Activated CD4-positive, CD25-positive, alpha-beta regulatory T cell treated with anti-CD3 and anti-CD28 coated beads, Interleukin-2, amount 50 U/mL, for 72 hours (primary cell): Measurements from ENCODE around the gene SPOUT1.

ENCODE experiments used
- DNase-seq: peaks from one replicate; pipeline ENCODE4 v3.0.0; 2021

Gene SPOUT1

DNA sequence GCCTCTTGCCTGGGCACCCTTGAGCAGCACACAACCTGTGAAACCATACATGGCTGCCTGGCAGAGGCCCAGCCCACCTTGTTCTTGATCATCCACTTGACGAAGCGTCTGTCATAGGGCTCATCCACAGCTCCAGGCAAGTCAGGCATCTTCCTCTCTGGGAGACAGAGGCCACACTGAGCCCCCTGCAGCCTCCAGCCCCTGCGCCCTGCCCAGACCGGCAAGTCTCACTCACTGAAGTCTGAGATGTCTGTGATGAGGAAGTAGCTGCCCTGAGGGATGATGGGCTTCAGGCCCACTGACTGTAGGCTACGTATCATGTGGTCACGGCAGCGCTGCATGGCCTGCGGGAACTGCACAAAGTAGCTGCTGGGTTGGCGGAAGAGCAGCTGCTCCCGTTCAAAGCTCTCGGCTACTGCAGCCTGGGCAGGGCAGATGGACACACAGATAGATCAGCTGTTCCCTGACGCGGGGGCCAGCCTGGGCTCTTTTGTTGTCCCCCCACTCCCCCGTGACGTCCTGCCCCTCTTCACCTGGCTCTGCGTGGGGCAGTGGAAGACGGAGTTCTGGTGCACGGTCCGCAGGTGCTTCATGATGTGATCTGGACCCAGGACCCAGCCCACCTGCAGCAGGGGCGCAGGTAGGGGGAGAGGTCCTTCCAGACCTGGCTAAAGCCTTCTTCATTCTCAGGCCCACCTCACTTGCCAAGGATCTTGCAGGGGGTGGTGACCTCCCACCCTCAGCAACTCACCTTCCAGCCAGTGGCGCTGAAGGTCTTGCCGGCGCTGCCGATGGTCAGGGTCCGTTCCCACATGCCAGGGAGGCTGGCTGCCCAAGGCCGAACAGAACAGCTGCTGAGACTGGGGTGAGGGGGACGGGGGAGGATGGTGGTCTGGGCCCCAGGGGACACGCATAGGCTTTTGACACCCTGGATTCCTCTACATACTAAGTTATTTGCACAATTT lies 5.9 kb upstream of the SPOUT1 start:
- no peak for DNase-seq

DNA sequence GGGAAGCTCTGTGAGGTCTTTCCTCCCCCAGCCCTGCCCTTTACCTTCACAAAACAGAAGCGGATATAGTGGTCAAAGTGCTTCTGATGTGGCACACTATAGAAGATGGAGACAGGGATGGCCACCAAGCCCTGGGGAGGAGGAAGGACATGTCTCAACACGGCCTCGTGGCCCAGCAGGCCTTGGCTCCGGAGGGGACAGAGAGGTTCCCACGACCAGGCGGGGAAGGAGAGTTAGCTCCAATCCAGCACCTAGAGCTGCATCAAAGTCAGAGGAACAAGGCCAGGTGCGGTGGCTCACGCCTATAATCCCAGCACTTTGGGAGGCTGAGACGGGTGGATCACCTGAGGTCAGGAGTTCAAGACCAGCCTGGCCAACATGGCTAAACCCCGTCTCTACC lies 4.1 kb upstream of the SPOUT1 start:
- DNase-seq = no peak

DNA sequence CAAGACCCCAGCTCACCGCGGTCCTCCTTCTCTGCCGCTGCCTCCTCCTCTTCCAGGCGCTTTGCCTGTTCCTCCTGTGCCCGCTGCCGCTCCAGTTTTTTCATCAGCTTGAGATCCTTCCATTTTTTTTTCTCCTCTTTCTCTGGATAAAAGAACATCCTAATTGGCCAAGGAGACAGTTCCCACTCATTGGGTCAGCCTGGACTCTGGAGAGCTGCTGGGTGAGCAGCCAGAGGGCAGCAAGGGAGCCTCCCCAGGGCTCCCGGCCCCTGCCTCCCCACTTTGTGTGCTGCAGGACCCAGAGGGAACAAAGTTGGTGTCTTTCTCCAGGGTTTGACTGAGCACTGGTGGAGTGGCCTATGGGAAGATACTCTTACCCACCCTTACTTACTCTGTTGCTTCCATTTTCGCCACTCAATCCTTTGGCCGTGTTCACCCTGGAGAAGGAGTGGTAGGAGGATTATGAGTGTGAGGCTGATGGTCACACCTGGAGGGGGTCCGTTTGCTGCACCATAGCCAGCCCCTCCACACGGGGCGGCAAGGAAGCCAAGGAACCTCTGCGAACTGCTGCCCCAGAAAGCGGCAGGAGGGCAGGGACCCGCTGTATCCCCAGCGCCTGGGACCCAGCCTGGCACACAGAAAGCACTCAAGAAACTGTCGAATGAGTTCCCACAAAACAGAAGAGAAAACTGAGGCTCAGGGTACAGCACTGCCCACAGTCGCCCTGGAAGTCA lies 708 bp downstream of the SPOUT1 start:
- DNase-seq = no peak

DNA sequence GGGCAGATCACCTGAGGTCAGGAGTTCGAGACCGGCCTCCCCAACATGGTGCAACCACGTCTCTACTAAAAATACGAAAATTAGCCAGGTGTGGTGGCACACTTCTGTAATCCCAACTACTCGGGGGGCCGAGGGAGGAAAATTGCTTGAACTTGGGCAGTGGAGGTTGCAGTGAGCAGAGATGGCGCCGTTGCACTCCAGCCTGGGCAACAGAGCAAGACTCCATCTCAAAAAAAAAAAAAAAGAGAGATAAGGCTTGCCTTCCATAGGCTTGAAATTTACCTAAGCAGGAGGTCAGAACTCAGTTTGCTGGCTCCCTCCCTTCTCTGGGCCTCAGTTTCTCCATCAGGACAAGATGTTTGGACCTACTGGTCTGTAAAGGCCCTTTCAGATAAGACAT lies 1.3 kb downstream of the SPOUT1 start:
- no peak for DNase-seq

DNA sequence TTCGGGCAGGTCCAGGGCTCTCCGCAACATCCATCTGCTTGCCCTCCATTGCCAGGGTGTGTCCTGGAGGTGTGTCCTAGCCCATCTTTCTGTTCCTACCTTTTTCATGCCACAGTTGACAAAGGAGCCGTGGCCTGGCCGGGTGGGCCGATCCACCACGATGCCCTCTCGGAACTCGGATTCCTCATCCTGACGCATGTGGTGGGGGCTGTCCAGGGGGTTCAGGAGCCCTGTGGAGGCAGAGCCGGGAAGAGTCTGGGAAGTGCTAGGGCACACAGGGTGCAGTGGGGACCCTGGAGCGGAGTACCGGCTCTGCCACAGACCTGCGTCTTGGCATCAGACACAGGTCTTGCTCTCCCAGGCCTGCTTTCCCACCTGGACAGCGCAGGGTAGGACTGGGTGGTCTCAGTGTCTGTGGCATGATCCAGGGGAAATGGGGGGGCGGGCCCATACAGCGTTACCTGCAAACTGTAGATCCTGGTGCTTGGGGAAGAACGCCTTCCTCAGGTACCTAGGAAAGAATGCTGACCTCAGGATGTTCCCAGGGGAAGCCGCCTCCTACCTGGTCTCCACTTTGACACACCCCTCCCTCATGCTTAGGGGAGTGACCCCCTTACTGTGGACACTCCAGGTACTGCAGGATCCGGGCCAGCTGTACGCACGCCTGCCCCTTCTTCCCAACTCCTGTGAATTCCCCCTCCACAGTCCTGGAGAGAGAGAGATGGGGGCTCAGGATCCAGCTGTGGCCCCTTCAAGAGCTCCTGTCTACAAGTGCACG lies 3.5 kb downstream of the SPOUT1 start:
- no peak for DNase-seq

DNA sequence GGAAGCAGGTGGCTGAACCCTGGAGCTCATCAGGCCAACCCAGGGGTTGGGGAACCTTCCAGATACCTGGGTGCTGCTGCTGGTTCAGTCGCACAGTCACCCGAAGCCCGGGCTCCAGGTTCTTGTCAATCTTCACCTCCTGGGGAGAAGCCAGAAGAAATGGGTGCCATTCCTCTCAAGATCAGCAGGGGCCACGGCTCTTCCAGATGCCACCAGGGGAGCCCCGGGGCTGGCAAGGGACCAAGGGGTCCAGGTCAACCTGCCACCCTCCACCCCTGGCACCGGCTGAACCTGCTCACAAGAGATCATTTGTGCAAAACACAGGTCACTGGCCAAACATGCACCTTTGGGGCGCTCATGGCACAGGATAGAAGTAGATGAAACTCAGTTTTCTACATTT lies 4.7 kb downstream of the SPOUT1 start:
- no peak for DNase-seq

DNA sequence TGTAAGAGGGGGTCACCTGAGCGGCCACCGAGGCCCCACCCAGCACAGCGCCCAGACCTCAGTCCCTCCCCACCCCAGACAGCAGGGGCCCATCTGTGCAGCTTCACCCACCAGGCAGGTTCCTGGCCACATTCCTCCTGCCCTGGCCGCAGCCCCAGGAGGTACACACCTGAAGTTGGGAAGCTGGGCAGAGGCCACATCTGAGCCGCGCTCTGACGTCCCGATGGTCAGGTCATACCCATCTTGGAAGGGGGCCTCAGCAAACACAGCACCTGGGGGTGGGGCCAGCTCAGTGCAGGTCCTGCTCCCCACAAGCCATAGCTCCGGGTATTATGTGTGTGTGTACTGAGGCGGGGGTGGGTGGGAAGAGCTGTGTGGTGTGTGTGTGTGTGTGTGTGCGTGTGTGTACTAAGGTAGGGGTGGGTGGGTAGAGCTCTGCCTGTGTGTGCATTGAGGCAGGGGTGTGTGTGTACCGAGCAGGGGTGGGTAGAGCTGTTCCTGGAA lies 5.6 kb downstream of the SPOUT1 start:
- no peak for DNase-seq

DNA sequence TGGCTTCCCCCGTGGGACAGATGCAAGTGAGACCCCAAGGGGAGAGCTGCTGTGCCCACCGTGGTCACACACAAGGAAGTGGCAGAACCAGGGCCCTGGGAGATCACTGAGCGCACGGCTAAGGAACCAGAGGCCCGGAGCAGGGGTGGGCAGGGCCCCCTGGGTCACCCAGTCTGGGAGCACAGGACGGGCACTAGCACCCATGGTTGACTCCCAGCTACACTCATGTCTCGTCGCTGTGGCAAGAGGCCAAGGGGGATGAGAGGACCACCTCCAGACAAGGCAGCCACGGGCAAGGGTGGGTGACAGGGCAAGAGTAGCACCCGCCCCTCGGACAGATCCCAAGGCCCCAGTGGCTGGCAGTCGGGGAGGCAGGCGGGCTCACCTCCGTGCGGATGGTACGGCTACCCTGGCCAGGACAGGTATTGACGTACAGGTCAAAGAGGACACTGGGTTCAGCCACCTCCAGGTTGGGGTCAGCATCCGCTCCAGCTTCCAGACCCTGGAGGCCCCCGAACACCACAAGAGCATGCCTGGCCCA lies 6.2 kb downstream of the SPOUT1 start:
- DNase-seq = no peak

DNA sequence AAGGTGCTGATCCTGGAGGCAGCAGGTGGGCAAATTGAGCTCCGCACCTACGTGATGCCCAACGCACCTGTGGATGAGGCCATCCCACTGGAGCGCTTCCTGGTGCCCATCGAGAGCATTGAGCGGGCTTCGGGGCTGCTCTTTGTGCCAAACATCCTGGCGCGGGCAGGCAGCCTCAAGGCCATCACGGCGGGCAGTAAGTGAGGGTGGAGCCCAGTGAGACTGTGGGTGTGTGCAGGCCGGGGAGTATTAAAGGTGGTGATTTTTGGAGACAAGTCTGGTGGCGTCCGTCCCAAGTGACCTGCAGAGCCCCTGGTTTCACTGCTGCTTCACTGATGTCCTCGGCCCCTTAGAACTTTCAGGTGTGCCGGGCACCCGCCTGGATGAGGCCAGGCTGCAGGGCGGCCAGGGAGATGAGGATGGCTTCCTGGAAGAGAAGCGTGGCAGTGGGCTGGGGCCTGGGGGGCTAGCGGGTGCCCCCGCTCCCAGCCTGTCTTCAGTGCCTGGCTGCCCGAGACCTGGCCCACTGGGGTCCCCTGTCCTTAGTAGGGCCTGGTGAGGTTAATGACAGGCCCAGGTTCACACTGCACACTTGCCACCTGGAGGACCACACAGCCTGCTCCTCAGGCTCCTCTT lies 7.1 kb downstream of the SPOUT1 start:
- DNase-seq = no peak

DNA sequence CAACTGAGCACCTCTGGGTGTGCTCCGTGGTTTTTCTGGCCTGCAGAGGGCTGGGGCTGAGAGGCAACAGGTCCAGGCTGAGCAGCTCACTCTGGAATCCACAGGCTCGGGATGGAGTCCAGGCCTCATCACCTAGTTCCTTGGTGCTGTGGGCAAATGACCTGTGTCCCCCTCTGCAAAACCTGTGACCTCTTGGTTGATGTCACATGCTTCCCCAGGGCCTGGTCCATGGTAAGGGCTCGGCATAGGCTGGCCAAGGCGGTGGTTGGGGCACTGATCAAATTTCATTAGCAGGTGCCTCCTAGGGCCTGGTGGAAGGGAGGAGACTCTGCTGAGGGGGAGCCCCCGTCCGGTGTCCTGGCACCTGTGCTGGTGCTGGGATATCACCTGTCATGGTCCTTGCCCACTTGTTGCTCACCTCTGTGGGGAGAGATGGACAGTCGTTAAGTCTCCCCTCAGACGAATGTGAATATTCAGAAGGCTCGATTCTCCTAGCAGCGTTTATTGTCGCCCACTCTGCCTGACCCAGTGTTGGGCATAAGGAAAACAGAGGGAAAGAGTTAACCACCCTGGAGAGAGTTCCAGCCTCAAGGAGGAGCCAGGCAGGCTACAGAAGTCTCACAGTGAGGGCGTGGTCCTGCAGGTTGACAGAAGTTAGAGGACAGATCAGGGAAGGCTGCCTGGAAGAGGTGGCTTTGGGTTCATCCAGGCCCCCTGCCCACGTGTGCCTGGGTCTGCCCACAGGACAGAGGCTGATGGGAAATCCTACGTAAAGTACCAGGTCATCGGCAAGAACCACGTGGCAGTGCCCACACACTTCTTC lies 7.8 kb downstream of the SPOUT1 start:
- DNase-seq = no peak

DNA sequence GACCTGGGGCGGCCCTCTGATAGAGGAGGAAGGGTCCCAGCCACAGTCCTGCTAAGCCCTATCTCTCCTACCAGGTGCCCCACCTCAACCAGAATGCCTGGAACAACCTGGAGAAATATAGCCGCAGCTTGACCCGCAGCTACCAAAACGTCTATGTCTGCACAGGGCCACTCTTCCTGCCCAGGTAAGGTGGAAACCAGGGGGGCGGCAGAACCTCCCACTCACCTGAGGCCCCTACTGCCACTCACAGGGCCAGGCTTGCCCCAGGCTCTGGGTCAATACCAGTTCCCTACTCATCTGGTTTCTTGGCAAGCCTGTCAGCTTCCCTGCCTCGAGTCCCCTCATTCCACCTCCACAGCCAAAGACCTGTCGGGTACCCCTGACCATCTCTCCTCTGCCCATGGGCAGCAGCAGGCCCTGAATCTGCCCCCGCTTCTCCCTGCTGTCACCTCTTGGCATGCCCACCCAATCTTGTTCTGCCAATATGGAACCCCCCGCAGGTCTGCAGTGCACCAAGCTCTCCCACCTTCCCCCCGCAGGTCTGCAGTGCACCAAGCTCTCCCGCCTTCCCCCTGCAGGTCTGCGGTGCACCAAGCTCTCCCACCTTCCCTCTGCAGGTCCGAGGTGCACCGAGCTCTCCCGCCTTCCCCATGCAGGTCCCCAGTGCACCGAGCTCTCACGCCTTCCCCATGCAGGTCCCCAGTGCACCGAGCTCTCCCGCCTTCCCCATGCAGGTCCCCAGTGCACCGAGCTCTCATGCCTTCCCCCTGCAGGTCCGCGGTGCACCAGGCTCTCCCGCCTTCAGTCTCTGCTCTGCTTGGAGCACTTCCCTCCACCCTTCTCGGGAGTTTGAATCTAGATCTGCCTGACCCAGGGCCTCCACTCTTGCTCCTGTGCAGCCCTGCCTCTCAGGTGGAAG lies 8.7 kb downstream of the SPOUT1 start:
- DNase-seq = no peak

DNA sequence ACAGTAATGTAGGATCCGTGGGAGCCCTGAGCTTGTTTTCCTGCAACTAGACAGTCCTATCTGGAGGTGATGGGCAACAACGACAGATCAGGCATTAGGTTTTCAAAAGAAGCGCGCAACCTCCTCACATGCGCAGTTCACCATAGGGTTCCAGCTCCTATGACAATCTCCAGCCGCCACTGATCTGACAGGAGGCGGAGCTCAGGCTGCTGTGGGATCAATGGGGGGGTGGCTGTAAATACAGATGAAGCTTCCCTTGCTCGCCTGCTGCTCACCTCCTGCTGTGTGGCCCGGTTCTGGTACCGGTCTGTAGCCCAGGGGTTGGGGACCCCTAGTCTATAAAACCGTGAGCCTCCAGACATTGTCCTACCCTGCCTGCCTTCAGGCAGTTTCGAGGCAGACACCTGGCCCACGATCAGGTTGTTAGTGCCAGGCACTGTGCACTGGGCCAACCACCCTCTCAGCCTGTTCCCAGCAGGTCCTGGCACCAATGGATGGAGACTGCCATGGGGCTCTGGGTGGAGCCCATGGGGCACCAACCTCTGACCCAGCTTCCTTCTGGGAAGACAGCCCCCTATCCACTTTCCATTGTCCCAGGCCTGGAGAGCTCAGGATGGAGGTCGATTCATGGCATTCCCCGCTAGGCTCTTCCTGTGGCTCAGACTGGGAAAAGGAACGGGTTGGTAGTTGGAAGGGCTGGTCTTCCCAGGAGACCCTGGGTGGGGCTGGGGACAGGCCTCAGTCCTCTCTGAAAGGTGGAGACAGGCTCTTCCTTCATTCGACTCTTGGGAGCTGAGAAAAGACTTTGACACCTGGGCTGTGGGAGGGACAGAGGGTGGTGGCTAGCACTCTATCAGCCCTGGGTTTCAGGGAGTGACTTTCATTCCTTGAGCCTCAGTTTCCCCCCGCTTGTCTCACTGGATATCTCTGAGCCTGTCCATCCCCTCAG lies 9.6 kb downstream of the SPOUT1 start:
- no peak for DNase-seq

DNA sequence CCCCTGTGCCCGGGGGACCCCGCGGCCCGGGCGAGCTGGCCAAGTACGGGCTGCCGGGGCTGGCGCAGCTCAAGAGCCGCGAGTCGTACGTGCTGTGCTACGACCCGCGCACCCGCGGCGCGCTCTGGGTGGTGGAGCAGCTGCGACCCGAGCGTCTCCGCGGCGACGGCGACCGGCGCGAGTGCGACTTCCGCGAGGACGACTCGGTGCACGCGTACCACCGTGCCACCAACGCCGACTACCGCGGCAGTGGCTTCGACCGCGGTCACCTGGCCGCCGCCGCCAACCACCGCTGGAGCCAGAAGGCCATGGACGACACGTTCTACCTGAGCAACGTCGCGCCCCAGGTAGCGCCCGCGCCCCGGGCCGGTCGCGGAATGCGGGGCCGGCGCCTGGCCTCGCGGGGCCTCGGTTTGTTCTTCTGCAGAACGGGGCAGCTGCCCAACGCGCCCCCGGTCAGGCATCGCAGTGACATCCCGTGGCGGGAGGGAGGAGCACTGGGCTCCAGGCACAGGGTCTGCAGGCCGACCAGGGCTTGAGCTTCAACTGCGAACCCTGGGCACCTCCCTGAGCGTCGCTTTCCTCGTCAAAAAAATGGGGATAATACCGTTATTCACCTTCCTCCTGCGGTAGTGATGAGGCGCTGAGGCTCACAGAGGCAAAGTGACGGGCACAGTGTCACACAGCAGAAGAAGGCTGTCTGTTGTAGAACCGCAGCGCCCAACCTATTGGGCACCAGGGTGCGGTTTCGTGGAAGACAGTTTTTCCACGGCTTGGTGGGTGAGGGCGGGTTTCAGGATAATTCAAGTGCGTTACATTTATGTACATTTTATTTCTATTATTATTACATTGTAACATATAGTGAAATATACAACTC lies 10.5 kb downstream of the SPOUT1 start:
- DNase-seq = peak; percentile 64

DNA sequence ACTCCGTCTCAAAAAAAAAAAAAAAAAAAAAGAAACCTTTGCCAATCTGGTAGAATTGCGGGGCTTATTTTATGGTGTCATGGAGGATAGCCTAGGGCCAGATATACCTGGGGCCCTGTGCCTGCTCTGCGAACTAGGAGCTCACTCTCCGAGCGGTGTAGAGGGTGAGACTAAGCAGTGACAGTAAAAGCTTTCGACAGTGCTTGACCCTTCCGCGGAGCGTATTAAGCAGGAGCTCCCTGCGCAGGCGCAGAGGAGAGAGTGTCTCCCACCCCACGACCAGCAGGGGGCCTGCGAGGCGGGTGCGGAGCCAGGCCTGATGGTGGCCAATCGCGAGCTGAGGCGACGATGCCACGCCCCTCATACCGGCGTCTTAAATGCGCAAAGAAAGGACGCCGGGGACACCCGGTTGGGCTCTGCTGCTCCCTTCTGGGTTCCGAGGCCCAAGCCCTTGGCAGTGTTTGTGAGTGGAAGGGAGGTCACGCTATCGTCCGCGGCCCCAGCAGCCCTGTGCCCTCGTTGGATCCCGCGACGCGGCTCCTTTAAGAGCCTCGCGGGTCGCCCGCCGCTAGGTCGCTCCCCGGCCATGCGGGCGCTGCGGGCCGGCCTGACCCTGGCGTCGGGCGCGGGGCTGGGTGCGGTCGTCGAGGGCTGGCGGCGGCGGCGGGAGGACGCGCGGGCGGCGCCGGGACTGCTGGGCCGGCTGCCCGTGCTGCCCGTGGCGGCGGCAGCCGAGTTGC lies 11.3 kb downstream of the SPOUT1 start, which contains the start of gene ENDOG:
Gene ENDOG, plus strand, starts transcription at position 402 of the 740 bp plus-strand sequence. Its CDS starts 185 bp downstream, at position 587.
- peak; percentile 99 for DNase-seq

DNA sequence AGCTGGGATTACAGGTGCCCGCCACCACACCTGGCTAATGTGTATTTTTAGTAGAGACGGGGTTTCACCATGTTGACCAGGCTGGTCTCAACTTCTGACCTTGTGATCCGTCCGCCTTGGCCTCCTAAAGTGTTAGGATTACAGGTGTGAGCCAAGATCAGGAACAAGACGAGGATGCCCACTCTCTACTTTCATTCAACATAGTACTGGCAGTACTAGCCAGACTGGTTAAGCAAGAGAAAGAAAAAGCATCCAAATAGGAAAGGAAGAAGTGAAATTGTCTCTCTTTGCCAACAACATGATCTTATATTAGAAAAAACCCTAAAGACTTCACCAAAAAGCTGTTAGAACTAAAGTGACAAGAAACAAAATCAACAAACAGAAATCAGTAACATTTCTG lies 18.7 kb downstream of the SPOUT1 start:
- DNase-seq = no peak

DNA sequence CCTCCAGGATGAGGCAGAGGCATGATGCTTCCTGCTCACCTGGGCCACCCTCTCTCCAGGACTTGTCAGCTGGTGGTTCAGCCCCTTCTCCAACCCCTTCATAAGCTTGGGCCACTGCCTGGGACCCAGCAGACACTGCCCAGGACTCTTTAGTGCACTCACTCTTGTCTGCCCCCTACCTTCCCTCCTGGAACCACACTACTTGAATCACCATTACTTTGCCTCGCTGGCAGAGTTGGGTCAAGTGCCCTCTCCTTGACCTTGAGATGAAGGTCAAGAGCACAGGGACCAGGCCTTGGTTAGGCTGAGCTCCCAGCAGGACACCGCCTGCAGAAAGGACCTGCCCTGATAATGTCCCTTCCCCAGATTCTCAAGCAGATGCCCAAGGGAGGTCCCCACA lies 19.8 kb downstream of the SPOUT1 start:
- DNase-seq = no peak

DNA sequence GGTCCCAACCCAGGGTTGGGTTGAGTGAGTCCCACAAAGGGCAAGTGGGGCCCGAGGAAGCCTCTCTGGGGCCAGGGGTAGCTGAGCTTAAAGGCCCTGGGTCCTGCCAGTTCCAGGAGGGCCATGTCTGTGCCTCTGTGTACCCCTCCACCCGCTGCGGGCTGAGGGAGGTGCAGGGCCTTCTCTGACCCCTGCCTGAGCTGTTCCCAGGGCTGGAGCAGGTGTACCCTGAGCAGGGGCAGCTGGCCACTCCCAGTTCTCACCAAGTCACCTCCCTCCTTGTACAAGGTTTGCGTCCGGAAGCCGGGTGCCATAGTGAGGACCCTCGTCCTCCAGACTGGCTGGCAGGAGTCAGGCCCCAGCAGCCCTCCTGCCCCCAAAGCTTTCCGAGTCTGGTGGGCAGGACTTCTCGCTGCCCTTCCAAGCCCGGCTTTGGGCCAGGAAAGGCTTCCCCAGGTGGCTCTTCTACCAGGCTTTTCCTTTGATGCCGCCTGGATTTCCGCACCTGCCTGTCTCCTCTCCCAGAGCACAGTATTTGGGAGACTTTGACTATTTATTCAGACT lies 20.5 kb downstream of the SPOUT1 start:
- DNase-seq = no peak
